K562 (cell line): Measurements from ENCODE around the gene HBQ1. TPM values are rescaled to one million over a fixed set of nuclear protein-coding genes. Genes with fewer than 3 reads are reported as not detected.

Experiments used
- ATAC-seq: fragments of 200-7000 bp; cut with Tn5 transposase; 3 replicates; pipeline ENCODE4 v1.9.1; 2020; ENCODE audit warnings: moderate library complexity
- BruUV-seq: library from RNA; stranded (reverse); fragments of 400-500 nt; replicated peaks from 2 replicates; lab custom pipeline; 2021; lab: Mats Ljungman, UMichigan
- CTCF ChIA-PET: fragments of 300-600 bp; formaldehyde crosslinking; extraction: SDS; loops from one replicate; lab custom pipeline; 2021; ENCODE audit warnings: low intra/inter-chr PET ratio; lab: Yijun Ruan, JAX
- POLR2A ChIA-PET: fragments of 300-600, 350-650 bp; sonication (Branson Sonifier 250); formaldehyde crosslinking; extraction: SDS; loops from one replicate; lab custom pipeline; 2021; ENCODE audit warnings: antibody characterized with exemption, inconsistent platforms; lab: Yijun Ruan, JAX
- DNase-seq, 4 experiments: peaks; one replicate each; pipeline versions ENCODE4 v3.0.0 to v3.0.0-alpha.2; 2011 to 2018; ENCODE audit warnings: low spot score in 3 of 4, mixed read lengths in 3 of 4; ENCODE audit errors: extremely low read depth in 1 of 4
- FAIRE-seq: peaks from 2 replicates; lab custom pipeline; 2011; peaks lifted over from hg19 to GRCh38; lab: Jason Lieb, UNC
- H2AFZ ChIP-seq: 2 replicates; pipeline ENCODE4 v1.6.0; 2011; ENCODE audit warnings: low read depth, low read length, control low read depth, inconsistent platforms
- H3K27ac ChIP-seq: fragments of 200-600 bp; 3 replicates; pipeline ENCODE4 v1.8.0; 2011; ENCODE audit warnings: low read depth, mild to moderate bottlenecking, control low read depth, inconsistent platforms, low read length, moderate library complexity, mixed read lengths; ENCODE audit errors: extremely low read depth
- H3K27me3 ChIP-seq, 2 experiments: fragments of 300-600 bp in 1 of 2; 2 replicates in 1 of 2; 3 replicates in 1 of 2; pipeline versions ENCODE4 v1.6.0 to v1.8.0; 2011; ENCODE audit warnings: inconsistent platforms in 2 of 2, low read length in 2 of 2, mild to moderate bottlenecking in 1 of 2, mixed read lengths in 1 of 2, moderate library complexity in 1 of 2; ENCODE audit not compliant: control insufficient read depth in 2 of 2, insufficient read depth in 2 of 2
- H3K36me3 ChIP-seq: fragments of 300-600 bp; 3 replicates; pipeline ENCODE4 v1.8.0; 2011; ENCODE audit warnings: mild to moderate bottlenecking, low read length, inconsistent platforms; ENCODE audit not compliant: control insufficient read depth, insufficient read depth
- H3K4me1 ChIP-seq, 2 experiments: fragments of 200-600 bp in 1 of 2; replicated peaks in 1 of 2; 2 replicates in 1 of 2; 3 replicates in 1 of 2; pipeline versions ENCODE4 v1.5.1 to v1.8.0; 2011; ENCODE audit warnings: inconsistent platforms in 2 of 2, low read length in 2 of 2, mild to moderate bottlenecking in 1 of 2, mixed read lengths in 1 of 2, moderate library complexity in 1 of 2; ENCODE audit not compliant: control insufficient read depth in 2 of 2, insufficient read depth in 2 of 2
- H3K4me2 ChIP-seq: 2 replicates; pipeline ENCODE4 v1.6.1; 2011; ENCODE audit warnings: low read length, control low read depth, inconsistent platforms, mixed read lengths; ENCODE audit not compliant: insufficient read depth
- H3K4me3 ChIP-seq: fragments of 200-600 bp; sonication (generic), shearing (Covaris generic); 2 replicates; pipeline ENCODE4 v1.5.1; 2016; ENCODE audit warnings: control low read depth, inconsistent platforms
- H3K79me2 ChIP-seq: fragments of 200-600 bp; 3 replicates; pipeline ENCODE4 v1.8.0; 2011; ENCODE audit warnings: low read length, inconsistent platforms; ENCODE audit not compliant: control insufficient read depth, insufficient read depth
- H3K9ac ChIP-seq, 2 experiments: 2 replicates each; pipeline versions ENCODE4 v1.6.0 to v1.6.1; 2011; ENCODE audit warnings: low read depth in 2 of 2, low read length in 2 of 2, control low read depth in 1 of 2, inconsistent platforms in 1 of 2, mild to moderate bottlenecking in 1 of 2, mixed read lengths in 1 of 2; ENCODE audit not compliant: insufficient read depth in 1 of 2
- H3K9me1 ChIP-seq: one replicate; pipeline ENCODE4 v1.6.0; 2011; ENCODE audit warnings: inconsistent platforms, mild to moderate bottlenecking, low read length, moderate library complexity; ENCODE audit not compliant: control insufficient read depth, insufficient read depth
- H3K9me3 ChIP-seq: replicated peaks from 2 replicates; pipeline ENCODE4 v1.5.1; 2011; ENCODE audit warnings: low read depth, low read length, inconsistent platforms; ENCODE audit not compliant: control insufficient read depth, insufficient read depth
- H4K20me1 ChIP-seq: replicated peaks from 2 replicates; pipeline ENCODE4 v1.6.1; 2011; ENCODE audit warnings: low read length, inconsistent platforms, mixed read lengths; ENCODE audit not compliant: control insufficient read depth, insufficient read depth
- CC2D1A ChIP-seq: fragments of 450-650 bp; IDR thresholded peaks from 2 replicates; pipeline ENCODE4 v1.6.1; 2017; ENCODE audit warnings: mild to moderate bottlenecking
- DEAF1 ChIP-seq: fragments of 450-650 bp; formaldehyde crosslinking; IDR thresholded peaks from 2 replicates; pipeline ENCODE4 v1.4.0; 2020; ENCODE audit warnings: mild to moderate bottlenecking, moderate library complexity
- DNMT1 ChIP-seq: fragments of 450-650 bp; IDR thresholded peaks from 2 replicates; pipeline ENCODE4 v1.6.1; 2016; ENCODE audit warnings: antibody characterized with exemption, mild to moderate bottlenecking
- ESRRA ChIP-seq: fragments of 450-650 bp; IDR thresholded peaks from 2 replicates; pipeline ENCODE4 v1.6.1; 2014; ENCODE audit warnings: low read depth, mild to moderate bottlenecking, moderate library complexity, borderline replicate concordance
- HCFC1 ChIP-seq: IDR thresholded peaks from 2 replicates; pipeline ENCODE4 v1.6.1; 2012; ENCODE audit warnings: low read depth, low read length, improper control_type of control experiment
- HNRNPL ChIP-seq: fragments of 200-400 bp; formaldehyde crosslinking; IDR thresholded peaks from 2 replicates; pipeline ENCODE4 v1.6.1; 2017; ENCODE audit warnings: low read depth, mild to moderate bottlenecking, low read length
- MAFK ChIP-seq: IDR thresholded peaks from 2 replicates; pipeline ENCODE4 v1.6.1; 2011; ENCODE audit warnings: low read length, improper control_type of control experiment
- PCBP1 ChIP-seq: fragments of 200-400 bp; formaldehyde crosslinking; IDR thresholded peaks from 2 replicates; pipeline ENCODE4 v1.6.1; 2018; ENCODE audit warnings: mild to moderate bottlenecking, low read depth, low read length; ENCODE audit not compliant: poor library complexity, severe bottlenecking
- SAP30 ChIP-seq: fragments of 200-600 bp; sonication (generic); IDR thresholded peaks from 2 replicates; pipeline ENCODE4 v1.6.1; 2012; ENCODE audit warnings: borderline replicate concordance, low read depth, mild to moderate bottlenecking, moderate library complexity, low read length, control low read depth, inconsistent platforms; ENCODE audit not compliant: insufficient read depth, poor library complexity, severe bottlenecking
- SRSF7 ChIP-seq: fragments of 200-400 bp; formaldehyde crosslinking; optimal IDR thresholded peaks from 2 replicates; pipeline ENCODE3; 2017; ENCODE audit warnings: mild to moderate bottlenecking, low read depth, low read length
- TCF7 ChIP-seq: sonication (generic); IDR thresholded peaks from 2 replicates; pipeline ENCODE4 v1.6.1; 2016; ENCODE audit warnings: antibody characterized with exemption, borderline replicate concordance
- TRIM25 ChIP-seq: fragments of 450-650 bp; IDR thresholded peaks from 2 replicates; pipeline ENCODE4 v1.7.0; 2016; ENCODE audit warnings: borderline replicate concordance
- ZBTB1 ChIP-seq: sonication (generic); formaldehyde crosslinking; IDR thresholded peaks from 2 replicates; pipeline ENCODE4 v1.8.1; 2023; ENCODE audit warnings: missing genetic modification reagents, low read depth, mild to moderate bottlenecking, borderline replicate concordance
- ZNF41 ChIP-seq: fragments of 250-450 bp; sonication (Bioruptor Pico); conservative IDR thresholded peaks from 2 replicates; pipeline ENCODE4 v1.4.0; 2020; ENCODE audit warnings: mild to moderate bottlenecking
- ZNF512 ChIP-seq: IDR thresholded peaks from 2 replicates; pipeline ENCODE4 v1.6.1; 2016; ENCODE audit warnings: missing genetic modification characterization, missing compliant biosample characterization
- WGBS: fragments of 100-300 bp; shearing (Covaris generic); methylation state at CpG from one replicate; pipeline ENCODE4 v1.1.6; 2016; ENCODE audit warnings: low coverage, mixed read lengths; ENCODE audit not compliant: insufficient coverage; ENCODE audit errors: missing lambda C conversion rate; 5-methylcytosine and 5-hydroxymethylcytosine counted together
- in situ Hi-C: fragments of 300-500 bp; cut with MboI; formaldehyde crosslinking; loops from 4 replicates; pipeline ENCODE4 v1.15.0; 2018; ENCODE audit warnings: inconsistent platforms, mixed read lengths
- intact Hi-C: fragments of 100-400 bp; cut with micrococcal nuclease; formaldehyde crosslinking; loops from 2 replicates; pipeline ENCODE4 v1.14.2; 2022
- polyA plus RNA-seq, 8 experiments: library from polyadenylated mRNA; depleted of rRNA in 4 of 8; stranded (reverse) in 5 of 8; unstranded in 3 of 8; fragments of >200 nt; fragmentation: Nextera tagmentation in 2 of 8; fragmentation: Illumina TruSeq in 1 of 8; extraction: Ambion mirVana in 2 of 8; extraction: Trizol in 1 of 8; gene quantifications; 2 replicates each; pipeline versions ENCODE4 v1.2.1 to v1.2.3, GENCODE V29; 2011 to 2014; ENCODE audit warnings: inconsistent platforms in 1 of 8, missing spikeins in 1 of 8
- total RNA-seq, 7 experiments: library from RNA; depleted of rRNA in 6 of 7; stranded (reverse); fragments of >200 nt in 6 of 7; fragmentation: Illumina TruSeq in 2 of 7; extraction: Trizol in 2 of 7; gene quantifications; 2 replicates each; pipeline versions ENCODE4 v1.2.1 to v1.2.3, GENCODE V29; 2011 to 2021; ENCODE audit warnings: low replicate concordance in 1 of 7

The HBQ1 gene
- total and polyA plus RNA-seq, 9 of the 15 experiments (the other 6 are each of a cell fraction or from before 2014, with no cell fraction given), result 2.3 to 190 (median 19.8) TPM

DNA sequence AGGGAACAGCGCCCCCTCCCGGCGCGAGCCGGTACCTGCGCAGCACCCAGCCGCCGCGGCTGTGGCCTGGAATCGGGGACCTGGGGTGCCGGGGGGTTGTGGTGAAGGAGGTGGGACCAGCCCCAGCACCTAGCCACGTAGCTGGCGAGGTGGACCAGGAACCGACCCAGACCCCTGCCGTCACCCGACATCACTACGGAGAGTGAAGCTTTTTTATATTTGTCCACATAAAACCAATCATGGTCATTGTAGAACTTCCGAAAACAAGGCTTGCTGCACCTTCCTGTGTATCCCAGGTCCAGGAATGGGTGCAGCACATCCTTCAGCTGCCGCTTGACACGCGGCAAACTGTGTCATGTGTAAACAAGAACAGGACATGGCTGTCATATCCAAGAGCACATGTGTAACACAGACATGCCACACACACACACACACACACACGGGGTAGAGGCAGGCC lies 1.3 kb downstream of the HBQ1 start:
- peak overlapping the region; percentile 58 to 98 for H3K9ac ChIP-seq
- no TSS peak for BruUV-seq
- POLR2A ChIA-PET, result interaction anchor here (0.6 to 1.4 kb wide), 3 partner anchors 38 to 115 kb away, joined by 3 to 4 read pairs (median 3); no protein-coding TSS in a partner anchor
- peak overlapping the region; percentile 84; the same call in 1 of the 2 replicates for H2AFZ ChIP-seq
- intact Hi-C loops (loop anchor here (2.0 kb wide), 1 partner anchor 75 kb away; no protein-coding TSS in a partner anchor), in situ Hi-C loops (loop anchor here (5.0 kb wide), 1 partner anchor 74 kb away; no protein-coding TSS in a partner anchor)
- H3K4me3 ChIP-seq, result peak overlapping the region; percentile 61
- peaks cover 3% of the 10 kb centered on the region for H3K9me1 ChIP-seq
- peaks cover 35% of the 10 kb centered on the region for H3K36me3 ChIP-seq
- H4K20me1 ChIP-seq, result 0 out of 2 replicates have a peak, but pooled peaks cover 6% of the 10 kb centered on the region
- H3K4me1 ChIP-seq, result peaks cover 17 to 51% of the 10 kb centered on the region in 2 experiments; a peak in 4 of 5 replicates
- FAIRE-seq (no peak), ATAC-seq (no peak), DNase-seq (peak in 2 of 4 experiments; percentile 88)
- peak overlapping the region; percentile 69 for H3K27ac ChIP-seq
- H3K9me3 ChIP-seq, result no peaks in the 10 kb centered on the region
- no peaks in the 10 kb centered on the region for H3K27me3 ChIP-seq
- CTCF ChIA-PET, result interaction anchor here (1.2 to 4.5 kb wide), 5 partner anchors 71 to 115 kb away, joined by 5 to 42 read pairs (median 27); no protein-coding TSS in a partner anchor
- H3K4me2 ChIP-seq, result peak overlapping the region; percentile 91
- 8% methylated on average over 22 of the region's 22 CpGs for whole genome bisulfite sequencing
- H3K79me2 ChIP-seq, result peaks cover 47% of the 10 kb centered on the region
- TF ChIP-seq HNRNPL, result no peak
- TF ChIP-seq ZNF41 (CRISPR knock-in tag), result 0 out of 2 replicates have a peak, but pooled peaks have one; percentile 31
- 0 out of 2 replicates have a peak, but pooled peaks have one; percentile 13 for TF ChIP-seq TCF7
- TF ChIP-seq HCFC1, result no peak
- TF ChIP-seq PCBP1, result no peak
- no peak for TF ChIP-seq DNMT1
- no peak for TF ChIP-seq ZNF512 (tag)
- TF ChIP-seq SRSF7, result no peak
- TF ChIP-seq MAFK, result no peak
- no peak for TF ChIP-seq CC2D1A
- TF ChIP-seq TRIM25, result no peak
- 0 out of 2 replicates have a peak, but pooled peaks have one; percentile 1 for TF ChIP-seq ZBTB1 (CRISPR knock-in tag)
- peak; percentile 9 for TF ChIP-seq SAP30
- TF ChIP-seq ESRRA, result 0 out of 2 replicates have a peak, but pooled peaks have one; percentile 1
- TF ChIP-seq DEAF1 (CRISPR knock-in tag), result peak; percentile 87
